ENCODE data around the gene TACR1.
"Not testable (repeated sequence)": the region's sequence is repeated elsewhere in the genome, so short reads cannot be mapped to it uniquely, and the experiment has no call there.

TACR1 gene

DNA sequence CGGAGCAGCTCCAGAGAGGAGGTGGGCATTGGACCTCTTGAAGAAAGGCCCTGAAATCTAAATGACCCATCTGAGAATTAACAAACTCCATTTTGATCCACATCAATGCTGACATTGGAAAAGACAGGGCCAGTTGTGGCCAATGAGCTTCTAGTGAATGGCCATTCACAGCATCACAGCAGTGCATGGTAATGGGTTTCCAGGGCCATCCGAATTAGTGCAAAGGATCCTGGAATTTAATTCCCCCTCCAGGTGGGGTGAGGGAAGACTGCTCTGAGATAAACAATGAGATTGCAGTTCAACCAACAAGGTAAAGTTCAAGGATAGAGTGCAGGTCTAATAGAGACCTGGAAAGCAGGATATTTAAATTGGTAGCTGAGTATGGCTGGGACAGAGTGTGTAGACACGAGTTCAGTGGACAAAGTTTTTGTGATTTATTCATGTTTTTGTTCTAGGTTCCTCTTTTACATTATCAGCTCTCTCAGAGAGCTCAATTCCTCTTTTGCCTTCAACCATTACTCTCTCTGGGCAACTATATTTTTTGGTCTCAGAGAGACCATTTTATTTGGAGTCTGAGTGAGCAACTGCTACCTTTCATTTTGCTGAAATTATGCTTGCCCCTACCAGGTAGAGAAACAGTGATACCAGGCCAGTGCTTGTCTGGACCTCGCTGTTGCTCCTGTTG, 5.0 kb downstream of the TACR1 start:
- DNase-seq = no peak

DNA sequence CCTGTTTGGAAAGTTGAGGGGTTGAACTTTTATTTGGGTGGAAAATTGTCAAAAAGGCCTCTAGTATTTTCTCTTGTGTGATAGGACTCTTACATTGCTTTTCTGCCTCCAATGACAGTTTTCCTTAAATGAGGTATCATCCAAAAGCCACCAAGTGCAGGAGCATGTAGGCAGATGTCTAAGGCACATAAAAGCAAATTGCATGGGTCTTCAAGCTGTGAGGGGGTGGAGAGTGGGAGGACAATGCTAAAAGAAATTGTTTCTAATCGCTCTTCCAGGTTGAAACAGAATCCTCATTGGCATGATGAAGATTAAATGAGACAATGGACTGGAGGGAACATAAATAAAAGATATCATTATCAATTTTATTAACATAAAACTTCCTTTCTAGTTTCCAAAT, 6.8 kb downstream of the TACR1 start:
- no peak for DNase-seq

DNA sequence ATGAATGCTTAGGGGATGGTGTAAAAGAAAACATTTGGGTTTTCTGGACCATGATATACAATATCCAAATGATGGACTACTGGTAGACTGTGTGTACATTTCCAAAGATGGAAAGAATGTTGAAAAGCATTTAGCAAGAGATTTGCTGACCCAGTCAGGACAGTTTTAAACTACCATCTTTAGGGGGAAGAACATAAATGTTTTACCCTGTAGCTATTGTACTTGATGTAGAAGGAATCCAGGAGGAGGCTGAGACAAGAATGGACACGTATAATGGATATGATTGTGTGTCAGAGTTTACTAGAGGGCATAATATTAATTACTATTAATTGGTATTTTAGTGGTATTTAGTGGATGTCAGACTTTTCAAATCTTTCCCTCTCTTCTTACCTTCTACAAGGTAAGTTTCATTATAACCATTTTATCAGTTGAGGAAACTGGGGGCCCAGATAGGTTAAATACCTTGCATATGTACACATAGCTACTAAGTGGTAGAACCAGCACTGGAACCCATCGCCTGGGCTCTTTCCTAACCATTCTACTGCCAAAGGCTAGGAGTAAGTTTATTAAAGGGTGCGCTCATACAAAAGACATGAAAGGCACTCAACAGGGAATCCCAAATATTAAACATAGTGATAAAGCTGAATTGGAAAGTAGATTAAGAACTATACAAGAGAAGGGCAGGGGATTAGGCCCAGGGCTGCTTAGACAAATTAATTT, 8.9 kb downstream of the TACR1 start:
- no peak for DNase-seq

DNA sequence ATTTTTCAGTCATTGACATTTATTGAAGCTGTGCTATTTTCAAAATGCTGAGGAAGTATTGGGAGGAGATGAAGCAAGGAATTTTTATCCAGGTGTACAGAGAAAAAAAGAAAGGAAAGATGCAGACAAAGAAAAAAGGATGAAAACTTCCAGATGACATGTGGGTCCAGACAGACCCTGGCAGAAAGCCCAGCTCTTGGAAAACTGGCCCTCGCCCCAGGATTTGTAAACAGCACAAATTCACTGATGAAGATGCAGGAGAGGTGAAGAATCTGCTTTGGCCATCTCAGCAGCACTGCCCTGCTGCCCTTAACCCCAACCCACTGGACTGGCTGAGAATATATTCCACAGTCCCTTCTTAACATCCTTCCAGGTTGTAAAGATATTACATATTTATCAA, 12.5 kb downstream of the TACR1 start:
- DNase-seq = no peak

DNA sequence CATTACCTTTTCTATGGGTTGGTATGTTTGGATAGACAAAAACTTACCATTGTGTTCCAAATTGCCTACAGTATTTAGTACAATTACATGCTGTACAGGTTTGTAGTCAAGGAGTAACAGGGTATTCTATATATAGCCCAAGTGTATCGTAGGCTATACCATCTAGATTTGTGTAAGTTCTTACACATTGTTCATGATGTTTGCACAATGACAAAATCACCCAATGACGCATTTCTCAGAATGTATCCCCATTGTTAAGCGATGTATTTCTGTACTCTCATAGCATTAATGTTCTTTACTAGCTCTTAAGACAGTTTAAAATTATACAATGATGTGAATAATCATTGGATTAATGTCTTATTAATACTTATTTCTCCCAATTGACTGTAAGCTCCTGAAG, 16.7 kb downstream of the TACR1 start:
- no peak for DNase-seq

DNA sequence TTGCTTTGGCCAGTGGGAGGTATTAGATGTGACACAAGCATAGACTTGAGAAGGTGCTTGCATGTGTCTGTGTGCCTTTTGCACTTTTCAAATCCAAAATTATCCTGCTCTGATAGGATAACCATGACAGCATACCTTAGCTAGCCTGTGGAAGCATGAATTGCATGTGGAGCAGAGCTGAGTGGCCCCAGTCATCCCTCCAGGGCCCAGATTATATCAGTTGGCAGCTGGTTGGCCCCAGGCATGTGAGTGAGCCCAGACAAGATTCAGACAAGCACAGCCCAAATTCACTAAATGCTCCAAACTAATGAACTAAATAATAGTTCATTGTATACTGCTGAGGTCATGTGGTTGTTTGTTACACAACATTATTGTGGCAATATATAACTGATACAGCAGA, 18.8 kb downstream of the TACR1 start:
- no peak for DNase-seq

DNA sequence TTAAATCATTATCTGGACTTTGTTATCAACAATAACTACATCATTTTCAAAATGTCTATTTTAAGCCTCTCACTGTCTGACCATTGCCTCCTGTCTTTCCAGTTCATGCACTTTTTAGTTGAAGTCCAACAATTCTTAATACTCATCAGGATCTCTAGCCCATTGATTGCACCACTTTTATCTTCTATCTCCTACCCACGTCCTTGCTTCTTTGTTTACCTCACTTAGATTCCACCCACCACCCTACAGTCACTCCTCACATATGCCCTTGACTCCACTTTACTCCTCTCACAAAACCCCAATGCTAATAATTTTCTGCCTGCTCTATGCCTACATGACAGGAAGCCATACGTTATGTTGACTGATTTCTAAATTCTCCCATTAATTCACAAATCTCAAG, 21.9 kb downstream of the TACR1 start:
- DNase-seq = no peak

DNA sequence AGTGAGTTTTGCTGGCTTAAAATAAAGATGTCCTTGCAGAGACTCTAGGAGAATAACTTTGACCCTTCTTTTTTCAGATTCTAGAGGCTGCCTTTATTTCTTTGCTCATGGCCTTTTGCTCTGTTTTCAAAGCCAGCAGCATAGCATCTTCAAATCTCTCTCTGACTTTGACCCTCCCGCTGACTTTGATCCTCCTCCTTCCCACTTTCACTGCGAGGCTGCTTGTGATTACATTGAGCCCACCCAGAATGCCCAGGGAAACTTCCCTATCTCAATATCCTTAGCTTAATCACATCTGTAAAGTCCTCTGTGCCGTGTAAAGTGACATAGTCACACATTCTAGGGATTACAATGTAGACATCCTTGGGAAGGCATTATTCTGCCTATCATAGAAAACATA, 23.9 kb downstream of the TACR1 start:
- DNase-seq = no peak

DNA sequence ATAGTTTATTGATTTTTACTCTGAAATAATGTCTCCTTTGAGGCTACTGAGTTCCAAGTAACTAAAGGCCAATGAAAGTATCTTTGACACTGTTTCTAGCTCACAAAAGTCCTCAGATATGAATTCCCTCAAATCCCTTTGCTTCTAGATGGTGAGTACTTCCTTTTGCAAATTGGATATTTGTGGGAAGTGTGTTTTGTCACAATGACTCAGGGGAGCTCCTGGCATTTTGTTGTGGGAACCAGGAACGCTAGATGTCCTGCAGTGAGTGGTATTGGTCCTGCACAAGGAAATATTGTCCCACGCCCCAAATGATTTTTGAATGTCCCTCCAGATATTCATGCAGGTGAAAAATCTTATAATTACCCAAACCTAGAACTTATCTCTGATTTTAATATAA, 24.3 kb downstream of the TACR1 start:
- DNase-seq = no peak

DNA sequence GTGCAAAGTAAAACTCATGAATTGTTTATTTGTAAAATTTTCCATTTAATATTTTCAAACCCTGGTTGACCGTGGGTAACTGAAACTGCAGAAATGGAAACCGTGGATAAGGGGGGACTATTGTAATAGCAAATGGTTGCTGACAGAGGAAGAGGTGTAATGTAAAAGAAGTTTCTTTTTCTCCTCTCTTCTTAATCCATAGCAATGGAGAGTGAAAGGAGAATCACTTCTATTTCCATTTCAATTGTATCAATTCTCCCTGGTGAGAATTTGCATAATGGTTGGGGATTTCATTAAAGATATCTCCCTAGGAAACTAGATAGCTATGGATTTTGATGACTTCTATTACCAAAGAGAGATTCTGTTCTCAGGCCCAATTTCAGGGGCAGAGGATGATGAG, 24.8 kb downstream of the TACR1 start:
- DNase-seq = no peak

DNA sequence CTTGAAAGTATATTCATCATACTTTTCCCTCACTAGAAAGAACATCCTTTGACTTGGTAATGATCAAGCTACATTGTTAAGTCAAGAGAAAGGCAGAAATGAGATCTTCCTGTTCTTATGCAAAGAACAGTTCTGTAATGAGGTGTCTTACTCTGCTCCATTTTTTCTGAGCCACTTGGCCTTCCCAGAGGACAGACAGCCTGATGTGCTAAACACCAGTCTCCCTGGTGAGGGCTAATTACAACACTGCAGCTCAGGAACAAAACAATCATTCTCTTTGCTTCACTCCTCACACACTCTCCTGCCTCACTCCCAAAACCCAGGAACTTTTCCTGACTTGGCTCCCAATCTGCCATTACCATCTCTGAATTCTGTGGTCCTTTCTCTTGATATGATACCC, 25.6 kb downstream of the TACR1 start:
- no peak for DNase-seq

DNA sequence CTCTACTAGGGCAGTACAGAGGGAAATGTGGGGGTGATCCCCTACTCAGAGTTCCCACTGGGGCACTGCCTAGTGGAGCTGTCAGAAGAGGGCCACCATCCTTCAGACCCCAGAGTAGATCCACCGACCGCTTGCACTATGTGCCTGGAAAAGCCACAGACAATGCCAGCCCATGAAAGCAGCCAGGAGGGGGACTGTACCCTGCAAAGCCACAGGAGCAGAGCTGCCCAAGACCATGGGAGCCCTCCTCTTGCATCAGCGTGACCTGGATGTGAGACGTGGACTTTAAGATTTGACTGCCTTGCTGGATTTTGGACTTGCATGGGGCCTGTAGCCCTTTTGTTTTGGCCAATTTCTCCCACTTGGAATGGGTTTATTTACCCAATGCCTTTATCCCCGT, 27.9 kb downstream of the TACR1 start:
- not testable (repeated sequence) for DNase-seq

DNA sequence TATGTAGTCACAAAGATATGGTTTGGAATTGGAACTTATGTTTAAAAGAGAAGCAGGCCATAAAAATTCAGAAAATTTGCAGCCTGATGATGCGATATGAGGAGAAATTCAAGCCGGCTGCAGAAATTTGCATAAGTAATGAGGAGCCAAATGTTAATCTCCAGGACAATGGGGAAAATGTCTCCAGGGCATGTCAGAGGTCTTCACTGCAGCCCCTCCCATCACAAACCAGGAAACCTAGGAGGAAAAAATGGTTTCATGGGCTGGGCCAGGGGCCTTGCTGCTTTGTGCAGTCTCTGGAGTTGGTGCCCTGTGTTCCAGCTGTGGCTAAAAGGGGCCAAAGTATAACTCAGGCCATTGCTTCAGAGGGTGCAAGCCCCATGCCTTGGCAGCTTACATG, 28.4 kb downstream of the TACR1 start:
- DNase-seq = no peak

DNA sequence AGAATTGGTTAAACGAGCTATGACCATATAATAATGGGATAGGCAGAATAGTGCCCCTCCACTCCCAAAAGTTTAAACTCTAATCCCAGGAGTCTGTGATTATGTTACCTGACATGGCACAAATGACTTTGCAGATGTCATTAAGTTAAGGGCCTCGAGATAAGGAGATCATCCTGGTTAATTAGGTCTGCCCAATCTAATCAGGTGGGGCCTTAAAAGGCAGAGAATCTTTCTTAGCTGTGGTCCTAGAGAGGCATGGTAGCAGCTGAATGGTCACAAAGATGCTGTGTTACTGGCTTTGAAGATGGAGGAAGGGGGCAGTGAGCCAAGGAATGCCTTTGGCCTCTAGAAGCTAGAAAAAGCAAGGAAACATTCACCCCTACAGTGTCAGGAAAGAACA, 31.1 kb downstream of the TACR1 start:
- no peak for DNase-seq

DNA sequence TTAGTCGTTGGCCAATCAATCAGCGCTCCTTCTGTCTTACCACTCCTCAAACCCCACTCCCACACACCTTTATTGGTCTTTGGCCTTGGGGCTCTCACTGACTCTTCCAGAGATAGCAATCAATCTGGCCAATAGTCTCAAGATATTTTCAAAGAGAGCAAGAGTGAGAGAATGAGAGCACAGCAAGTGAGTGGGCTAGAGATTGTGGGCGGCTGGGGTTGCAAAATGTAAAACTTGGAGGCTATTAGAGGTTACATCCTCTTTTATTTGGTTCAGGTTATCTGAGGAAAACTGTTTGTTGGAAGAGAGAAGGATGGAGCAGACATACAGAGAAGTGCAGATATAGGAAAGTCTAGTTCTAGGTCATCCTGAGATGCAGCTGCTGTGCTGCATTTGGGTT, 32.8 kb downstream of the TACR1 start:
- no peak for DNase-seq

DNA sequence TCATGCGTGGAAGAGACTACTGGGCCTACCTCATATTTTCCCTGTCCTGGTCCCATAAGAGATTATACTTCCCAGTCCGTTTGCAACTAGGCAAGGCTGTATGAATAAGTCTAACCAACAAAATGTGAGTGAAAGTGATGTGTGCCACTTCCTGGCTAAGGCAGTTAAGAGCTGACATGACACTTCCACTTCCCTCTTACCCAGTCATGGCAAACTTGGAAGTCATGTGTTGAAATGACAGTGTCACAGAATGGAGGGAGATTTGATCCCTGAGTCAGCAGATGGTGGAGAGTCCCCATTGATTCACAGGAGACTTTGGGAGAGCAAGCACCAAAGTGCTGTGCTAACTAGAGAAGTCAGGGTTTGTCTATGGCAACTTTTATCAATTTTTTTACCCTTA, 36.4 kb downstream of the TACR1 start:
- DNase-seq = no peak

DNA sequence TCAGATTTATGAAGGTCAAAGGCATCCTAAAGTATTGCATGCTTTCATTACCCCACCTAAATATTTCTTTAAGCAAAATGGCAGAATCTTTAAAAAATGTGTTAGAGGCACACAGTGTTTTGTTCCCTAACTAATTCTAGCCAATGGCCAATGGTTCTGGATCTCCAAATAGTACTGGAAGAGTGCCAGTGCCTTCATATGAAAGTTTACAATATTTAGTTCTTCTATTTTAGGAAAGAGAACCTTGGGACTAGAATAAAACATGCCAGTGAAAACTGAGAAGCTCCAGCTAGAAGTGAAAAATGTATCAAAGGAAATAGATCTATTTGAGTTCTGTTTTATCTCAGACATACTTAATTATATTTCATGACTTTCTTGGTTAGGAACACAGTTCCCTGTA, 37.1 kb downstream of the TACR1 start:
- no peak for DNase-seq

DNA sequence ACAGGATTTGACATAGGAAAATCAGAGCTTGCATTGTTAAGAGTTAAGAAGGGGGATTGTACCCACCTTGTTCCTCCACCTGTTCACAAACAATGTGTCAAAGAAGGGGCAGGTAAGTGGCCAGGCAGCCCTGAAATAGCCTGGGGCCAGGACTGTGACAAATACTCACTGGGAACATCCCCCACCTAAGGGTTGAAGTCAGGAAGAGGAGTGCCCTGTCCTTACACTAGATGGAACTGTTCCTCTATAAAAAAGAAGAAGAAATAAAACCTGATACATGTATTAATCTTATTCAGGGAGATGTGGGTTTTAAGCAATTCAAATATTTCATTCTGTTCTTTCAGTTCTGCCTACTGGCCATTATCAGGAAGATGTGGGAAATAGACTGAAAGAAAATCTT, 41.9 kb downstream of the TACR1 start:
- no peak for DNase-seq

DNA sequence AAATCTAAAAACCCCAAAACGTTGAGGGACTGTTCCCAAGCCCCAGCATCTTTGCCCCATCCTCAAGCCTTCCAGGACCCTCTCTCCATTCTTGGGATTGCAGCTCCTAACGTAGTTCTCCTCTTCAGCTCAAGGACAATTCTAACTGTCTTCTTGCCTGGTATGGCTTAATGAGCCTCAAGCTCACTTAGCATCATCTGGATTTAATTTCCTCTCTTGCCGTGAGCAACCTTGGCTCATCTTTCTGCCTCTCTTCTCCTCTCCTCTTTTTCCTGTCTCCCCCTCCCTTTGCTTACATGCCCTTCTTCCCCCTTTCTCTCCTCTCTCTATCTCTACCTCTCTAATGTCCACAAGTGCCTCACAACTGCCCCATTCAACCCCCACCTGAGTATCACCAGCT, 44.2 kb downstream of the TACR1 start:
- no peak for DNase-seq

DNA sequence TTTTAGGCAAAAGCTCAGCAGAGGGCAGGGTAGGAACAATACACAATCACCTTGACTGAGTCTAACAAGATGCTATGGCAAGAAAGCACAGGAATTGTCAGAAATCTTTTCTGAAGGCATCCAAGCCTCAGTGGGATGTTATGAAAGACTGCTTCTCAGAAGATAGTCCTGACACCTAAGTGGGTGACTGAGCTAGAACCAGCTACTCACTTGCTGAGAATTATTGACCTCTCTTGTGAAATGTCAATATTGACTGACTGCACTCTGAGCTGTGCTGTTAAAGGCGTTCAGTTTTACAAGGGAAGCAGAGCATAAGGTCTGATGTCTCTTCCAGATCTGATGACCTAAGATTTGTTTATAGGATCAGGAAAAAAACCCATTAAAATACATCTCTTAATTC, 46.1 kb downstream of the TACR1 start:
- no peak for DNase-seq

DNA sequence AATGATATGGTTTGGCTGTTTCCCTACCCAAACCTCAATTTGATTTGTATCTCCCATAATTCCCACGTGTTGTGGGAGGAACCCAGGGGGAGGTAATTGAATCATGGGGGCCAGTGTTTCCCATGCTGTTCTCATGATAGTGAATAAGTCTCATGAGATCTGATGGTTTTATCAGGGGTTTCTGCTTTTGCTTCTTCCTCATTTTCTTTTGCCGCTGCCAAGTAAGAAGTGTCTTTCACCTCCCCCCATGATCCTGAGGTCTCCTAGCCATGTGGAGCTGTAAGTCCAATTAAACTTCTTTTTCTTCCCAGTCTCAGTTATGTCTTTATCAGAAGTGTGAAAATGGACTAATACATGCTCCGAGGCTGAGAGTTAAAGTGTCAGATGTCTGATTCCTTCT, 47.1 kb downstream of the TACR1 start:
- DNase-seq = not testable (repeated sequence)

DNA sequence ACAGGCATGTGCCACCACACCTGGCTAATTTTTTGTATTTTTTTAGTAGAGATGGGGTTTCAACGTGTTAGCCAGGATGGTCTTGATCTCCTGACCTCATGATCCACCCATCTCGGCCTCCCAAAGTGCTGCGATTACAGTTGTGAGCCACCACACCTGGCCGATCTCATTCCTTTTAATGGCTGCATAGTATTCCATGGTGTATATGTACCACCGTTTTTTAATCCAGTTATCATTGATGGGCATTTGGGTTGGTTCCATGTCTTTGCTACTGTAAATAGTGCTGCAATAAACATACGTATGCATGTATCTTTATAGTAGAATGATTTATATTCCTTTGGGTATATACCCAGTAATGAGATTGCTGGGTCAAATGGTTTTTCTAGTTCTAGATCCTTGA, 51.4 kb downstream of the TACR1 start:
- DNase-seq = not testable (repeated sequence)

DNA sequence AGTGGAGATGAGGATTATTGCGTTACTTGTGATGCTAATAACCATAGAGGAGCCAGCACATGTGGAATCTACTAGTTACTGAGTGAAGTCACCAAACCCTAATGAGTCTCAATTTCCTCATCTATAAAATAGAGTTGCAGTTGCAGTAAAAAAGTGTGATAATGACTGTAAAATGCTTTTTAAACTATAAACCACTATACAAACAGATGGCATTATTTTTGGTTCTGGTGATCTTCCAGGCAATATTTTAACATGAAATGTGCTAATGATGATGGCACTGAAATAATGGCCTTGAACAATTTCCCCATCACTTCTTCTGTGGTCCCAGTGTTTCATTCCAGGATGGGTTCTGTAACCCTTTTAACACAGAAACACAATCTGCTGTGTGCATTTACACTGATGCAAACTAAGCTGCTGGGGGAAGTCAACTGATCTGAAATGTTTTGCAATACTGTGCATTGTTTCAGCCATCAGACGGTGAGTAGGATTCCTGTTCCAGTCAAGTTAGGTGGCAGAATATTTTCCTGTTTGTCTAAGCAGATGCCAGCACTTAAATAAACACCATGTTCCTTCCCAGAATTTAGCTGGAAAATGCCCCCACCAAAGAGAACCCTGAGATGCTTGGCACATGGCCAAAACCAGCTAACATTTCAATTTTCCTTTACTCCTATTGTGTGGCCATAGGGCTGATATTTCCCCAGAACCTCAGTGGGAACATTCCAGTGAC, 52.6 kb downstream of the TACR1 start:
- DNase-seq = no peak

DNA sequence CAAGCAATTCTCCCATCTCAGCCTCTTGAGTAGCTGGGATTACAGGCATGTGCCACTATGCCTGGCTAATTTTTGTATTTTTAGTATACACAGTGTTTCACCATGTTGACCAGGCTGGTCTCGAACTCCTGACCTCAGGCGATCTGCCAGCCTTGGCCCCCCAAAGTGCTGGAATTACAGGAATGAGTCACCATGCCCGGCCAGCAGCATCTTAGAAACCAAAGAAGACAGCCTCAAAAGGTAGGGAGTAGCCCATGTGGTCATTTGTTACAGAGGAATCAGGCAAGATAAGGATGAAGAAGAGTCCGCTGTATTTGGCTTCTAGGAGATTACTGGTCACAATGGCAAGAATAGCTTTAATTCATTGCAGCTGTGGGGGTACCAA, 53.1 kb downstream of the TACR1 start:
- not testable (repeated sequence) for DNase-seq

Measured in NCI-H1048 (cell line).